ENCODE results near the gene PRDM10.

GRCh38 chr11:129861702-129862522 is 140.7 kb downstream of the PRDM10 start:
- TF ChIP-seq CTCF (IDR thresholded peaks at IDR 0.05) (no peak), POLR2A (IDR thresholded peaks at IDR 0.05) (no peak)
